Activated T-cell treated with anti-CD3 and anti-CD28 coated beads, Interleukin-2, amount 50 U/mL, for 72 hours (primary cell): ENCODE measurements around the gene CAMSAP2. TPM values are rescaled to one million over a fixed set of nuclear protein-coding genes. Genes with fewer than 3 reads are reported as not detected.
A peak's percentile ranks its signal among the peaks of the same experiment; 100 is the strongest.
"Not testable (repeated sequence)": the region's sequence is repeated elsewhere in the genome, so short reads cannot be mapped to it uniquely, and the experiment has no call there.

Source experiments
- ATAC-seq, 2 donors: fragments of 150-1000 bp; cut with Tn5 transposase; replicated peaks in 1 of 2; 2 replicates each; pipeline ENCODE4 v1.10.0; 2021; ENCODE audit warnings: moderate library complexity in 2 of 2, mild to moderate bottlenecking in 1 of 2
- DNase-seq, 2 donors: peaks; one replicate each; pipeline ENCODE4 v3.0.0; 2021 to 2022; ENCODE audit warnings: mixed read lengths in 1 of 2
- H3K27ac Mint-ChIP-seq: one replicate; pipeline ENCODE4 v1.8.0; 2022; ENCODE audit warnings: mild to moderate bottlenecking, moderate library complexity, mixed read lengths
- H3K27me3 Mint-ChIP-seq: one replicate; pipeline ENCODE4 v1.8.0; 2022; ENCODE audit warnings: low read depth, mixed read lengths
- H3K36me3 Mint-ChIP-seq, 2 donors: one replicate each; pipeline ENCODE4 v1.8.0; 2022; ENCODE audit warnings: mixed read lengths in 2 of 2, mild to moderate bottlenecking in 1 of 2; ENCODE audit not compliant: insufficient read depth in 2 of 2
- H3K4me1 Mint-ChIP-seq: one replicate; pipeline ENCODE4 v1.8.0; 2022; ENCODE audit warnings: low read depth, mixed read lengths
- H3K4me3 Mint-ChIP-seq, 2 donors: one replicate each; pipeline ENCODE4 v1.8.0; 2022; ENCODE audit warnings: mild to moderate bottlenecking in 2 of 2, mixed read lengths in 2 of 2, moderate library complexity in 2 of 2
- H3K9me3 Mint-ChIP-seq, 2 donors: one replicate each; pipeline ENCODE4 v1.8.0; 2022; ENCODE audit warnings: mixed read lengths in 2 of 2
- total RNA-seq, 2 donors: library from RNA; stranded (reverse); gene quantifications; one replicate each; pipeline ENCODE4 v1.2.3, GENCODE V29; 2022

Gene CAMSAP2
- total RNA-seq, 2 donors from 2014 or later, result 1.3 to 3.1 TPM

DNA sequence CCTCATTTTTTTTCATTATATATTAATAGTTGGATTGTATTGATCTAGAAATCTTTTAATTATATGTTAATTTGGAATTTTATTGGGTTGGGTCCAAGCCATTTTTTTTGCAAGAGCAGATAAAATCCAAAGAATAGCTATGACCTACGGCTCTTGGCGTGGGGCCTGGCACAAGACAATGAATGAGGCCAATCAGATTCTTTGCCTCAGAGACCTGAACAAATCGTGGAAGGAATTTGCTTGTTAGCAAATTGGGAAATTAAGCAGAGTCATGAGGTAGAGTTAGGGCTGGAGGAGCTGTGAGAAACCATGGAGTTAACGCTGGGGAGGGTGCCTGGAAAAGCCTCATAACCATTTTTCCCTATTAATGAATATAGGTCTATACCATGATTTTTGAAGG, 40.1 kb downstream of the CAMSAP2 start:
- Mint-ChIP-seq H3K27ac (no peak overlapping the region), H3K36me3 (peaks cover under 1 to 1% of the 10 kb centered on the region in 2 donors), H3K4me1 (peaks cover 22% of the 10 kb centered on the region), H3K9me3 (no peaks in the 10 kb centered on the region), H3K4me3 (no peak overlapping the region), H3K27me3 (no peaks in the 10 kb centered on the region)
- no peak for DNase-seq
- no peak for ATAC-seq

DNA sequence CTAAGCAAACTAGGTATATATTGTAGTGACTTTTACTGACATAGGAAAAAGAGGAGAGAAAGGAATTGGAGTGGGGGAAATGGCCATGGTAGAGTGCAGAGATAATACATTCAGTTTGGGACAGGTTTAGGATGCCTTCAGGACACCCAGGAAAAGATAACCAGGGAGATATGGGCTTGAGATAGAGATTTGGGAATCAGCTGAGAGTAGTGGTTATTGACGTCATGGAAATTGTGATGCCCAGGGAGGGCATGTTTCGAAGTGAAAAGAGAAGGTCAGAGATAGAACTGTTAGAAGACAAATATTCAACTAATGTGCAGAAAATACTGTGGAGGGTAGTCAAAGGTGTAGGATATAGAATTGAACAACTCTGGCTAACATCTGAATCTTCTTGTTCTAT, 40.6 kb downstream of the CAMSAP2 start:
- no peaks in the 10 kb centered on the region for H3K9me3 Mint-ChIP-seq
- no peaks in the 10 kb centered on the region for H3K27me3 Mint-ChIP-seq
- no peak overlapping the region for H3K27ac Mint-ChIP-seq
- peaks cover 2 to 4% of the 10 kb centered on the region in 2 donors for H3K36me3 Mint-ChIP-seq
- DNase-seq (no peak), ATAC-seq (no peak)
- H3K4me1 Mint-ChIP-seq, result peaks cover 20% of the 10 kb centered on the region
- H3K4me3 Mint-ChIP-seq, result no peak overlapping the region

DNA sequence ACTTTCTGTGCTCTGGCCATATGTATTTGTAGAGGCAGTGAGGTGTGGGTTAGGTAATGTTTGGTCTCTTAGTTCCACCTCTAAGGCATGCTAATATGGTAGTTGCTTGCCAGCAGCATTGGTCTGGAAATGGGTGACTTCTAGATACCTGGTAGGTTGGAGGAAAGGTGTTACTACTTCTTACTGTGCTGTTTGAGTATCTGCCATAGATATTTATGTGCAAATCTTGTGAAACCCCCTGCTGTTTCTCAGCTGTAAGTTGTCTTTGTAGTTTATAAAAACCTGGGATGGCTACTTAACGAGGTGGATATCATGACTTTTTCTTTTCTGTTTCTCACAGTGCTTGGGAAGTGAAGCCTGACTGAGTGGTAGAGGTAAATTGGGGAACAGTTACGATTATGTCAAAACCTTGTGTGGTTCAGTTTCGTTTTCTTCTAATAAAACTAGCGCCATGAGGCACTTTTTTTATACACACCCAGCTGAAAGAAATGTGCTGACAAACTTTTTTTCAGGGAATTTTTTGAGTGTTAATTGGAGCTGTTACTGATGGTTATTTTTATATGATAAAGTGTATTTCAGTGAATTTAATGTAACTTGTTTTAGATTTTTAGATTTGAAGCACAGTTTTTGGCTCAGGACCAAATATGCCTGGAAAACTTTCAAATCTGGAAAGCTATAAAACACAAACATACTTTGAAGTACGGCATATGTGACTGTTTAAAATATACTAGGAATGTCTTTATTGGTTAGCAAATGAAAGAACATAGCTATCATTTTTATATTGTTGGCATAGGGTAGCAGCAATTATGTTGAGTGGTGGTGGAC, 42.1 kb downstream of the CAMSAP2 start:
- H3K4me1 Mint-ChIP-seq, result peaks cover 6% of the 10 kb centered on the region
- no peaks in the 10 kb centered on the region for H3K27me3 Mint-ChIP-seq
- H3K9me3 Mint-ChIP-seq, result no peaks in the 10 kb centered on the region
- H3K4me3 Mint-ChIP-seq, result no peak overlapping the region
- DNase-seq, result no peak
- H3K27ac Mint-ChIP-seq, result no peak overlapping the region
- ATAC-seq, result no peak
- peaks cover 2 to 4% of the 10 kb centered on the region in 2 donors for H3K36me3 Mint-ChIP-seq

DNA sequence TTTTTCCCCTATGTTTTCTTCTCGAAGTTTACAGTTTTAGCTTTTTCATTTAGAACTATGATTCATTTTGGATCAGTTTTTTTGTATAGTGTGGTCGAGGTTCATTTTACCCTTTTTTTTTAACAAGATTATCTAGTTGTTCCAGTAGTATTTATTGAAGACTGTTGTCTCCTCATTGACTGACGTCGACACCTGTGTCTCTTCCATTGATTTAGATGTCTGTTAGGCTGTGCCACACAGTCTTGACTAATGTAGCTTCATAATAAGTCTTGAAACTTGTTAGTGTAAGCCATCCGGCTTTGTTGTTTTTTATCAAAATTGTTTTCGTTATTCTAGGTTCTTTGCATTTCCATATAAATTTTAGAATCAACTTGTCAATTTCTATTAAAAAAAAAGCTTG, 45.2 kb downstream of the CAMSAP2 start:
- no peak overlapping the region for H3K27ac Mint-ChIP-seq
- no peaks in the 10 kb centered on the region for H3K9me3 Mint-ChIP-seq
- peaks cover 2 to 4% of the 10 kb centered on the region in 2 donors for H3K36me3 Mint-ChIP-seq
- H3K4me3 Mint-ChIP-seq, result no peak overlapping the region
- H3K4me1 Mint-ChIP-seq, result no peaks in the 10 kb centered on the region
- DNase-seq, result no peak
- no peak for ATAC-seq
- no peaks in the 10 kb centered on the region for H3K27me3 Mint-ChIP-seq

DNA sequence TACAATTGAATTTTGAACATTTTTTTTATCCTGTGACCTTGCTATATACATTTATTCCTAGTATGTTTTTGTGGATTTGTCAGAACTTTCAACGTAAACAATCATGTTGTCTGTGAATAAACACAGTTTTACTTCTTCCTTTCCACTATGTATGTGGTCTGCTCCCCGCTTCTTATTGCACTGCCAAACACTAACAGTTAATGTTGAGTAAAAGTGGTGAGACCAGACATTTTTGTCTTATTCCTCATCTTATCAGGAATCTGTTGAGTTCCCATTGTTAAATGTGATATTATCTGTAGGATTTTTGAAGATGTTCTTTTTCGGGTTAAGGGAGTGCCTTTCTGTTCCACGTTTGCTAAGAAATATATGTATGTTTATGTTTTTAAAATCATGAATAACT, 45.9 kb downstream of the CAMSAP2 start:
- no peaks in the 10 kb centered on the region for H3K4me1 Mint-ChIP-seq
- H3K9me3 Mint-ChIP-seq, result no peaks in the 10 kb centered on the region
- H3K36me3 Mint-ChIP-seq, result peaks cover 2 to 4% of the 10 kb centered on the region in 2 donors
- no peaks in the 10 kb centered on the region for H3K27me3 Mint-ChIP-seq
- DNase-seq, result no peak
- ATAC-seq, result no peak
- no peak overlapping the region for H3K4me3 Mint-ChIP-seq
- no peak overlapping the region for H3K27ac Mint-ChIP-seq

DNA sequence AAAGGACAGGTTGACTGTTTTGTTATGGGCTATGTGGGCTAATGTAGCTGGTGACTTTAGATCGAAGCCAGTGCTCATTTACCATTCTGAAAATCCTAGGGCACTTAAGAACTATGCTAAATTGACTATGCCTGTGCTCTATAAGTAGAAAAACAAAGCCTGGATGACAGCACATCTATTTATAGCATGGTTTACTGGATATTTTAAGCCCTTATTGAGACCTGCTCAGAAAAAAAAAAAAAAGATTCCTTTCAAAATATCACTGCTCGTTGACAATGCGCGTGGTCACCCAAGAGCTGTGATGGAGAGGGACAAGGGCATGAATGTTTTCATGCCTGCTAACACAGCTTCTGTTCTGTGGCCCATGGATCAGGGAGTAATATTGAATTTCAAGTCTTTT, 48.1 kb downstream of the CAMSAP2 start:
- Mint-ChIP-seq H3K36me3 (peaks cover 2 to 4% of the 10 kb centered on the region in 2 donors), H3K4me3 (no peak overlapping the region), H3K27me3 (no peaks in the 10 kb centered on the region), H3K4me1 (no peaks in the 10 kb centered on the region), H3K9me3 (no peaks in the 10 kb centered on the region), H3K27ac (no peak overlapping the region)
- no peak for DNase-seq
- no peak for ATAC-seq

DNA sequence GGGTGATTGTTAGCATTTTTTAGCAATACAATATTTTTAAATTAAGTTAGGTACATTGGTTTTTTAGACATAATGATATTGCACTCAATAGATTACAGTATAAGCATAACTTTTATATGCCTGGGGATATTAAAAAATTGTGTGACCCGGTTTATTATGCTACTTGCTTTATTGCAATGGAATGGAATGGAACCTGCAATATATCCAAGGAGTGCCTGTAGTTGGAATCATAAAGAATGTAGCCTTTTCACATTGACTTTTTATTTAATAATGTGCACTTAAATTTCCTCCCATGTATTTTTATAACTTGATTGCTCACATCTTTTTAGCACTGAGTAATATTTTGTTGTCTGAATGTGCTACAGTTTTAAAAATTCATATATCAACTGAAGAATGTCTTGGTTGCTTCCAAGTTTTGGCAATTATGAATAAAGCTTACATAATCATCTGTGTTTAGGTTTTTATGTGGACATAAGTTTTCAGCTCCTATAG, 49.2 kb downstream of the CAMSAP2 start:
- no peaks in the 10 kb centered on the region for H3K4me1 Mint-ChIP-seq
- no peaks in the 10 kb centered on the region for H3K9me3 Mint-ChIP-seq
- DNase-seq (no peak), ATAC-seq (no peak)
- H3K4me3 Mint-ChIP-seq, result no peak overlapping the region
- peaks cover 2 to 4% of the 10 kb centered on the region in 2 donors for H3K36me3 Mint-ChIP-seq
- no peaks in the 10 kb centered on the region for H3K27me3 Mint-ChIP-seq
- no peak overlapping the region for H3K27ac Mint-ChIP-seq

DNA sequence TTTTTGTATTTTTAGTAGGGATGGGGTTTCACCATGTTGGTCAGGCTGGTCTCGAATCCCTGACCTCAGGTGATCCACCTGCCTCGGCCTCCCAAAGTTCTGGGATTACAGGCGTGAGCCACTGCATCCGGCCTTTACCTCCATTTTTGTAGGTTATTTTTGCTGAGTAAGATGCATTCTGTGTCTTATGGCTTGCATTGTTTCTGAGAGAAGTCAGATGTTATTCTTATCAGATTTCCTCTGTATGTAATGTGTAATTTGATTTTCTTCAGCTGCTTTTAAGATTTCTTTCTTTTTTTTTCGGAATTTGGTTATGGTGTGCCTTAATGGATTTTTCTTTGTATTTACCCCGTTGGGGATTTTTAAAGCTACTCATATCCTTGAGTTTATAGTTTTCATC, 52.3 kb downstream of the CAMSAP2 start:
- not testable (repeated sequence) for H3K27me3 Mint-ChIP-seq, DNase-seq, H3K4me3 Mint-ChIP-seq, H3K9me3 Mint-ChIP-seq, H3K27ac Mint-ChIP-seq, H3K4me1 Mint-ChIP-seq, H3K36me3 Mint-ChIP-seq, ATAC-seq

DNA sequence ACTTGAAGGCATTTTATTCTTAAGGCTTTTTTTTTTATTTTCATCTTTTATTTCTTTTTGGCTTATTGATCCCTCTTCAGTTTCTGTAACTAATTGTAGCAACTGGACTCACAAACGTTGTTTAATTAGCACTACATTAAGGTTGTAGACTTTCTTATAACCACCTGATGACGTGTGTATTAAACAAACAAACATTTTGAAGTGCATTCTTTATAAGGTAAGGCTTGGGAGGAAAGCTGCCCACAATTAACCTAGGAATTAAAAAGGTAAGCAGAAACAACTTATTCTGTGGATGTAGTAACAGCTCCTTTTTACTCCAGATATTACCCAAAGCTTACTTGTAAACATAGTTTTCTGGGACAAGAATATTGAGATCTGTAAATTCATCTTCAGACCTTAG, 55.0 kb downstream of the CAMSAP2 start:
- no peaks in the 10 kb centered on the region for H3K27me3 Mint-ChIP-seq
- H3K4me3 Mint-ChIP-seq, result no peak overlapping the region
- no peaks in the 10 kb centered on the region for H3K4me1 Mint-ChIP-seq

DNA sequence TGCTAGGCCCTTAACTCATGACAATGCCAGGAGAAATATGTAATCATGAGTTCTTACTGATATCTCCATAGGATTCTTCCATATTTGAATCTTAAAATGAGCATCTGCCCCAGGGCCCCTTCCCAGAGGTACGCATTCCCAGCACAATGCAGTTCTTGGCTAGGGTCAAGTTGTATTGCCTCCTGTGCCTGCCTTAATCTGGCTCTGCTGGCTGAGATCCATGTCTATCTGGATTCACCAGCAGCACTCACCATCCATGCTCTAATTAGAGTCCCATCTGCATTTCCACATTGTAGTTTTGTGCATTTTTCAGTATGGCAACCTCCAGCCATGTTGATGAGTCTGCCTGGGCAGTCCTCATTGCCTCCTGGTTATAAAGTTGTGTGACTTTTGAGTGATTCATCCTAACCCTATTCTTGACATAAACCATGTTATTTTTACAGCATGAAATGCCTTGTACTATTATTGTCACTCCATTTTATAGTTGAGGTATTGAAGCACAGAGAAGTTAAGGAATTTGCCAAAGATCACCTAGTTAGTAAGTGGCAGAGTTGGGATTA, 55.9 kb downstream of the CAMSAP2 start:
- Mint-ChIP-seq H3K27ac (no peak overlapping the region), H3K4me3 (no peak overlapping the region), H3K4me1 (no peaks in the 10 kb centered on the region), H3K27me3 (no peaks in the 10 kb centered on the region), H3K9me3 (no peaks in the 10 kb centered on the region), H3K36me3 (no peaks in the 10 kb centered on the region)
- DNase-seq (no peak), ATAC-seq (no peak)

More for the DNA sequence above, 55.0 kb downstream of the CAMSAP2 start:
- Mint-ChIP-seq H3K36me3 (no peaks in the 10 kb centered on the region), H3K9me3 (no peaks in the 10 kb centered on the region), H3K27ac (no peak overlapping the region)
- no peak for ATAC-seq
- DNase-seq, result no peak

DNA sequence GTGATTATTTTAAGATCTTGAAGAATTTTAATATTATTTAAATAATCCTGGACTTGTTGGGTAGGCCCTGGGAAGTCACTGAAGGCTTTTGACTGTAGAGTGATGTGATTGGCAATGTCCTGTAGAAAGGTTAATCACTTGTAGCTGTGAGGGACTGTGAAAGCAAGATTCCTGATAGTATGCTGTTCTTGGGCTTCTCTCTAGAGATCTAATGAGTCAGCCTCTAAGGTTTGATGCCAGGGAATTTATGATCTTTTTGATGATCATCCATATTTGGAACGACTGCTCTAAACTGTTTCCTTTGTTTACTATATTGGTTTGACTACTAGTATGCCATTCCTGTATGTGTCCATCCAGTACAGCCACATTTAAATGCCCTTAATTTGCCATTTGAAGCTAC, 56.5 kb downstream of the CAMSAP2 start:
- H3K4me1 Mint-ChIP-seq, result no peaks in the 10 kb centered on the region
- H3K9me3 Mint-ChIP-seq, result no peaks in the 10 kb centered on the region
- DNase-seq (no peak), ATAC-seq (no peak)
- no peak overlapping the region for H3K27ac Mint-ChIP-seq
- no peaks in the 10 kb centered on the region for H3K36me3 Mint-ChIP-seq
- no peaks in the 10 kb centered on the region for H3K27me3 Mint-ChIP-seq
- no peak overlapping the region for H3K4me3 Mint-ChIP-seq

DNA sequence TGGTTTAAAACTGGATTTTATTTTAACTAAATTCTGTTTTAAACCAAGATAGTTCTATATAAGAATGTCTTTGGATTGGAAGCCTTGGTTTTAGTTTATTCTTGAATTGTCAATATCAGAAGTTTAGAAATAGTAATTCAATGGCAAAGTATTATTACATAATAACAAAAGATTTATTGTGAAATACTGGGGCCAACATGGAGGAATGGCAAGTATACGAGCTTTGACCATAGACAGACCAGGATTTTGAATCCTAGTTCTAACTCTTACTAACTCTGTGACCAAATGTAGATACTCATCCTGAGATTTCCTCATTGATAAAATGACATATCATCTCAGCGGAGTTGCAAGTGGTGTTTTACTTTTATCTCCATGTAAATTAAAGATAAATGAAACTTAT, 63.3 kb downstream of the CAMSAP2 start:
- no peak for ATAC-seq
- no peak overlapping the region for H3K4me3 Mint-ChIP-seq
- H3K27ac Mint-ChIP-seq, result no peak overlapping the region
- H3K27me3 Mint-ChIP-seq, result no peaks in the 10 kb centered on the region
- no peaks in the 10 kb centered on the region for H3K4me1 Mint-ChIP-seq
- H3K36me3 Mint-ChIP-seq, result no peaks in the 10 kb centered on the region
- DNase-seq, result no peak
- no peaks in the 10 kb centered on the region for H3K9me3 Mint-ChIP-seq

DNA sequence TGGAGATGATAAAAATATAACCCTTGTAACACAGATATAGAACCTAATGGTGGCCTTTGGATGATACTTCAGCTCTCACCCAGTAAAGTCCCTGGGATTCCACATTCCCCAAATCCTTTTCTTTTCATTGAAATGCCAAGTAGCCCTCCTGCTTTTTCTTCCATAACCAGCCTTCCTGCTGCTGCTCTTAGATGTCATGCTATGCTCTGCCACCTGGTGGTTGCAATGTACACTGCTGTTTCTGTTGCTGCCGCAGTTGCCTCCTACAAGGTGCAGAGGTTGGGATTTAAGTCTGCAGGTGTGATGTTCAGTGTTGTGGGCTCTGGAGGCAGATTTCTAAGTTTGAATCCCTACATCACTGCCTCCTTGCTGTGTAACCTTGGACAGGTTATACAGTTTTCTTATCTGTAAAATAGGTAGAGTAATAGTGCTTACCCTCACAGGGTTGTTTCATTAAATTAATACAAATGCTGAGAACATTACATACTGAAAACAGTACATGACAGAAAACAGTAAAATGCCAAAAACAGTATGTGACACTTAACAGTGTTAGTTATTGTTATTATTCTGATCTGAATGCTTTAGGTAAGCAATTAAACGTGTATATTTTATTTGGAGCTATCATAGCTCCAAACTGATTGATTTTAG, 64.3 kb downstream of the CAMSAP2 start:
- Mint-ChIP-seq H3K27ac (no peak overlapping the region), H3K4me3 (no peak overlapping the region), H3K27me3 (no peaks in the 10 kb centered on the region), H3K36me3 (no peaks in the 10 kb centered on the region), H3K4me1 (no peaks in the 10 kb centered on the region), H3K9me3 (no peaks in the 10 kb centered on the region)
- DNase-seq (peak; percentile 74 to 76), ATAC-seq (peak; percentile 66 to 72)
